ENCODE measurements around the gene CPA4. TPM values are rescaled to one million over a fixed set of nuclear protein-coding genes. Genes with fewer than 3 reads are reported as not detected.

The CPA4 gene
- total and polyA plus RNA-seq, 2 experiments from 2014 or later, result not detected

GRCh38 chr7:130305433-130306042, 12.6 kb downstream of the CPA4 start:
- no peaks in the 10 kb centered on the region for H3F3A ChIP-seq (replicated peaks; ENCODE audit: low read depth)
- H3K79me2 ChIP-seq (replicated peaks; ENCODE audit: insufficient read depth), result no peaks in the 10 kb centered on the region
- H3K27ac Mint-ChIP-seq, result no peak overlapping the region; the same call in 1 of the 2 replicates
- H3K27me3 Mint-ChIP-seq (ENCODE audit: insufficient read depth, low read depth, poor library complexity), result peaks cover 9% of the 10 kb centered on the region
- H3K9me2 ChIP-seq (ENCODE audit: insufficient read depth), result no peaks in the 10 kb centered on the region
- H2AFZ ChIP-seq, result peak overlapping the region; percentile 69; the same call in 1 of the 2 replicates
- DNase-seq (ENCODE audit: low spot score) (no peak), ATAC-seq (no peak)
- no peaks in the 10 kb centered on the region for H3K4me1 Mint-ChIP-seq
- H3K27ac ChIP-seq (ENCODE audit: low read depth), result no peak overlapping the region
- H3K4me3 Mint-ChIP-seq, result no peak overlapping the region
- no peaks in the 10 kb centered on the region for H3K4me1 ChIP-seq (ENCODE audit: insufficient read depth)
- no peaks in the 10 kb centered on the region; the same call in 2 of the 3 replicates for H3K9me3 Mint-ChIP-seq
- TF ChIP-seq ETS1 (IDR thresholded peaks at IDR 0.05) (no peak), REST (IDR thresholded peaks at IDR 0.05; ENCODE audit: unreplicated experiment) (no peak), NANOG (IDR thresholded peaks at IDR 0.05; ENCODE audit: borderline replicate concordance) (no peak), ZNF331 (CRISPR knock-in tag; IDR thresholded peaks at IDR 0.05; ENCODE audit: low read depth) (no peak)
- no peaks in the 10 kb centered on the region for H3K27me3 ChIP-seq (ENCODE audit: insufficient read depth)
- no peak overlapping the region for H3K4me2 ChIP-seq
- no peak overlapping the region for H3K4me3 ChIP-seq
- no peaks in the 10 kb centered on the region for H4K20me1 ChIP-seq (replicated peaks; ENCODE audit: insufficient read depth)
- H3K36me3 Mint-ChIP-seq (ENCODE audit: low read depth), result no peaks in the 10 kb centered on the region
- H3K36me3 ChIP-seq (ENCODE audit: insufficient read depth), result no peaks in the 10 kb centered on the region

GRCh38 chr7:130309986-130310385, 17.0 kb downstream of the CPA4 start:
- Mint-ChIP-seq H3K9me3 (peaks cover 13% of the 10 kb centered on the region), H3K27ac (no peak overlapping the region), H3K27me3 (ENCODE audit: insufficient read depth, low read depth, poor library complexity) (peaks cover 2% of the 10 kb centered on the region), H3K4me3 (no peak overlapping the region), H3K4me1 (no peaks in the 10 kb centered on the region), H3K36me3 (ENCODE audit: low read depth) (peaks cover 9% of the 10 kb centered on the region; the same call in 2 of the 3 replicates)
- no peaks in the 10 kb centered on the region for H3K36me3 ChIP-seq (ENCODE audit: insufficient read depth)
- H3K9me2 ChIP-seq (ENCODE audit: insufficient read depth), result no peaks in the 10 kb centered on the region
- H3K79me2 ChIP-seq (replicated peaks; ENCODE audit: insufficient read depth), result no peaks in the 10 kb centered on the region
- no peak for ATAC-seq
- no peak overlapping the region for H3K4me3 ChIP-seq
- no peaks in the 10 kb centered on the region for H4K20me1 ChIP-seq (replicated peaks; ENCODE audit: insufficient read depth)
- no peak for DNase-seq (ENCODE audit: low spot score)
- H2AFZ ChIP-seq, result no peak overlapping the region
- H3K4me2 ChIP-seq, result no peak overlapping the region
- no peaks in the 10 kb centered on the region for H3F3A ChIP-seq (replicated peaks; ENCODE audit: low read depth)
- no peaks in the 10 kb centered on the region for H3K27me3 ChIP-seq (ENCODE audit: insufficient read depth)
- H3K4me1 ChIP-seq (ENCODE audit: insufficient read depth), result no peaks in the 10 kb centered on the region
- H3K27ac ChIP-seq (ENCODE audit: low read depth), result no peak overlapping the region
- no peak for TF ChIP-seq CREB1 (CRISPR knock-in tag; IDR thresholded peaks at IDR 0.05; ENCODE audit: low read depth)
- no peak for TF ChIP-seq ZNF114 (CRISPR knock-in tag; IDR thresholded peaks at IDR 0.05)
- TF ChIP-seq ZNF462 (CRISPR knock-in tag; IDR thresholded peaks at IDR 0.05), result no peak
- TF ChIP-seq EZH2phosphoT487 (IDR thresholded peaks at IDR 0.05; ENCODE audit: unreplicated experiment), result no peak
- no peak for TF ChIP-seq POLR2AphosphoS5 (IDR thresholded peaks at IDR 0.05; ENCODE audit: low read depth)
- TF ChIP-seq ETS1 (IDR thresholded peaks at IDR 0.05), result no peak
- no peak for TF ChIP-seq NANOG (IDR thresholded peaks at IDR 0.05; ENCODE audit: borderline replicate concordance)

Data from GM23338 (cell line).